ENCODE data around the gene TMEM169. TPM values are rescaled to one million over a fixed set of nuclear protein-coding genes. Genes with fewer than 3 reads are reported as not detected.

The TMEM169 gene
- total and polyA plus RNA-seq, 2 of the 13 experiments (the other 11 are each of a cell fraction or from before 2014, with no cell fraction given), result 1.5 to 4.5 TPM

GRCh38 chr2:216108967-216109921 is 27.5 kb downstream of the TMEM169 start, which contains the start of gene XRCC5 (continued):
- peak; percentile 84 for TF ChIP-seq UBTF (CRISPR knock-in tag; IDR thresholded peaks at IDR 0.05)
- TF ChIP-seq EED (CRISPR knock-in tag; IDR thresholded peaks at IDR 0.05), result peak; percentile 98
- TF ChIP-seq ZNF557 (CRISPR knock-in tag; IDR thresholded peaks at IDR 0.05), result peak; percentile 62; the same call in 1 of the 2 replicates
- peak; percentile 95 for TF ChIP-seq TARDBP (CRISPR knock-in tag; IDR thresholded peaks at IDR 0.05)
- no peak for TF ChIP-seq ADNP (CRISPR knock-in tag; IDR thresholded peaks at IDR 0.05)
- peak; percentile 41; the same call in 1 of the 2 replicates for TF ChIP-seq ZNF281 (CRISPR knock-in tag; IDR thresholded peaks at IDR 0.05; ENCODE audit: borderline replicate concordance)
- peak; percentile 86 for TF ChIP-seq MED1 (CRISPR knock-in tag; IDR thresholded peaks at IDR 0.05)
- TF ChIP-seq RXRB (CRISPR knock-in tag; IDR thresholded peaks at IDR 0.05; ENCODE audit: borderline replicate concordance), result no peak; the same call in none of the 2 replicates
- no peak for TF ChIP-seq ZNF230 (CRISPR knock-in tag; IDR thresholded peaks at IDR 0.05)
- peak; percentile 90 for TF ChIP-seq ZNF337 (CRISPR knock-in tag; IDR thresholded peaks at IDR 0.05; ENCODE audit: borderline replicate concordance, low read depth)
- TF ChIP-seq SOX13 (IDR thresholded peaks at IDR 0.05), result no peak
- TF ChIP-seq SOX13 (CRISPR knock-in tag; conservative IDR thresholded peaks at IDR 0.05 in 1 of 2, IDR thresholded peaks at IDR 0.05 in 1 of 2), result peak in 1 of 2 experiments; percentile 59; a peak in 2 of 4 replicates
- TF ChIP-seq NR1H2 (CRISPR knock-in tag; IDR thresholded peaks at IDR 0.05; ENCODE audit: borderline replicate concordance, low read depth), result peak; percentile 66; the same call in 1 of the 2 replicates
- no peak for TF ChIP-seq TCF7L2 (IDR thresholded peaks at IDR 0.05; ENCODE audit: low read depth, low read length)
- no peak for TF ChIP-seq HMGA1 (CRISPR knock-in tag; conservative IDR thresholded peaks at IDR 0.05)
- peak; percentile 92 for TF ChIP-seq ZNF317 (CRISPR knock-in tag; IDR thresholded peaks at IDR 0.05)
- peak; percentile 97 for TF ChIP-seq ZNF33B (CRISPR knock-in tag; IDR thresholded peaks at IDR 0.05)
- TF ChIP-seq FOXK1 (CRISPR knock-in tag; IDR thresholded peaks at IDR 0.05; ENCODE audit: borderline replicate concordance, low read depth), result peak; percentile 93
- TF ChIP-seq SP5 (CRISPR knock-in tag; IDR thresholded peaks at IDR 0.05; ENCODE audit: borderline replicate concordance, low read depth), result peak; percentile 78
- peak; percentile 8; the same call in 1 of the 2 replicates for TF ChIP-seq BHLHE40 (IDR thresholded peaks at IDR 0.05; ENCODE audit: low read length)
- TF ChIP-seq CREBL2 (CRISPR knock-in tag; IDR thresholded peaks at IDR 0.05; ENCODE audit: borderline replicate concordance), result peak; percentile 78; the same call in 1 of the 2 replicates
- TF ChIP-seq ZNF430 (CRISPR knock-in tag; IDR thresholded peaks at IDR 0.05), result peak; percentile 94
- peak; percentile 80; the same call in 1 of the 2 replicates for TF ChIP-seq THAP8 (CRISPR knock-in tag; IDR thresholded peaks at IDR 0.05; ENCODE audit: borderline replicate concordance)
- no peak for TF ChIP-seq ZNF34 (CRISPR knock-in tag; IDR thresholded peaks at IDR 0.05; ENCODE audit: borderline replicate concordance)
